Prostate gland (tissue), 2 donors: ENCODE measurements around the gene PTPRJ.

Experiments used
- POLR2AphosphoS5 ChIP-seq: sonication (generic); formaldehyde crosslinking; IDR thresholded peaks from one replicate; pipeline ENCODE4 v1.6.1; 2017; ENCODE audit warnings: antibody characterized with exemption
- TF ChIP-seq, protein P1 (sequence below), 4 experiments: fragments of 200-600 bp in 2 of 4; fragments of 450-650 bp in 2 of 4; sonication (generic) in 2 of 4; IDR thresholded peaks; 1 replicate in 3 of 4; 2 replicates in 1 of 4; pipeline ENCODE4 v1.5.1; 2016 to 2019; ENCODE audit warnings: antibody characterized with exemption in 4 of 4, mild to moderate bottlenecking in 2 of 4, moderate library complexity in 2 of 4

DNA sequence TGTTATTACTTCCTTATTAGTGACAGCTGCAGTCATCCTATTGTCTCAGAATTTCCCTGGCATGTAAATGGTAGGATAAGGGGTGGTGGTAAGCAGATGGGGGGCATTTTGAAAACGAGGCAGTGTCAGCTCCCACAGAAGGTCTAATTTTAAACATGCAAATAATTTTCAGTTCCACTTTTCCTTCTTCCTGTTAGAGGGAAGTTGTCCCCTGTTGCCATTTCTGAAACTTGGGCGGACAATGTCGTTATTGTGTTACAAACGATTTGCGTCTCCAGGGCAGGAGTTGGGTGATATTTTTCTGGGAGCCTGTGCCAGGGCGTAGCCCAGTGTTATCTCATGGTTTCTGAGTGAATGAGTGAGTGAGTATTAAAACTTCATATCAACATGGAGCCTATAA is 7.4 kb downstream of the PTPRJ start:
- TF ChIP-seq, protein P1, sequence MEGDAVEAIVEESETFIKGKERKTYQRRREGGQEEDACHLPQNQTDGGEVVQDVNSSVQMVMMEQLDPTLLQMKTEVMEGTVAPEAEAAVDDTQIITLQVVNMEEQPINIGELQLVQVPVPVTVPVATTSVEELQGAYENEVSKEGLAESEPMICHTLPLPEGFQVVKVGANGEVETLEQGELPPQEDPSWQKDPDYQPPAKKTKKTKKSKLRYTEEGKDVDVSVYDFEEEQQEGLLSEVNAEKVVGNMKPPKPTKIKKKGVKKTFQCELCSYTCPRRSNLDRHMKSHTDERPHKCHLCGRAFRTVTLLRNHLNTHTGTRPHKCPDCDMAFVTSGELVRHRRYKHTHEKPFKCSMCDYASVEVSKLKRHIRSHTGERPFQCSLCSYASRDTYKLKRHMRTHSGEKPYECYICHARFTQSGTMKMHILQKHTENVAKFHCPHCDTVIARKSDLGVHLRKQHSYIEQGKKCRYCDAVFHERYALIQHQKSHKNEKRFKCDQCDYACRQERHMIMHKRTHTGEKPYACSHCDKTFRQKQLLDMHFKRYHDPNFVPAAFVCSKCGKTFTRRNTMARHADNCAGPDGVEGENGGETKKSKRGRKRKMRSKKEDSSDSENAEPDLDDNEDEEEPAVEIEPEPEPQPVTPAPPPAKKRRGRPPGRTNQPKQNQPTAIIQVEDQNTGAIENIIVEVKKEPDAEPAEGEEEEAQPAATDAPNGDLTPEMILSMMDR (IDR thresholded peaks at IDR 0.05) = no peak
- no peak for TF ChIP-seq POLR2AphosphoS5
